SU-DHL-6 (cell line): ENCODE results near the gene SH2D5.

Experiments used
- H2AFZ ChIP-seq: fragments of 200-600 bp; sonication (generic); 2 replicates; pipeline ENCODE4 v1.6.1; 2014; ENCODE audit warnings: low read depth, mild to moderate bottlenecking, moderate library complexity, mixed read lengths, antibody characterized with exemption, low read length; ENCODE audit not compliant: severe bottlenecking
- H3F3A ChIP-seq: fragments of 200-600 bp; shearing (Covaris generic); 2 replicates; pipeline ENCODE4 v1.6.0; 2016; ENCODE audit warnings: antibody characterized with exemption, mild to moderate bottlenecking; ENCODE audit not compliant: insufficient read depth
- H3K27ac ChIP-seq: fragments of 200-600 bp; sonication (generic); 2 replicates; pipeline ENCODE4 v1.5.1; 2016; ENCODE audit warnings: low read depth, mild to moderate bottlenecking, low read length, moderate library complexity, mixed read lengths
- H3K27me3 ChIP-seq: fragments of 200-600 bp; sonication (generic), shearing (Covaris generic); 2 replicates; pipeline ENCODE4 v1.6.0; 2014; ENCODE audit warnings: mild to moderate bottlenecking, low read length
- H3K36me3 ChIP-seq: fragments of 200-600 bp; sonication (generic); 2 replicates; pipeline ENCODE4 v1.6.1; 2014; ENCODE audit warnings: mild to moderate bottlenecking, low read length, mixed read lengths
- H3K4me2 ChIP-seq: fragments of 300-600, 200-600 bp; shearing (Covaris generic), sonication (generic); 2 replicates; pipeline ENCODE4 v1.6.0; 2014; ENCODE audit warnings: low read length, low read depth, mild to moderate bottlenecking; ENCODE audit not compliant: poor library complexity, severe bottlenecking
- H3K4me3 ChIP-seq: fragments of 200-600 bp; sonication (generic); 2 replicates; pipeline ENCODE4 v1.5.1; 2014; ENCODE audit warnings: antibody characterized with exemption, low read length, mild to moderate bottlenecking, mixed read lengths; ENCODE audit not compliant: insufficient read depth, poor library complexity, severe bottlenecking
- H3K79me2 ChIP-seq: fragments of 200-600 bp; sonication (generic); 2 replicates; pipeline ENCODE4 v1.6.1; 2014; ENCODE audit warnings: mild to moderate bottlenecking, low read length, moderate library complexity; ENCODE audit not compliant: insufficient read depth
- H3K9ac ChIP-seq: fragments of 200-600 bp; sonication (generic); 2 replicates; pipeline ENCODE4 v1.7.0; 2014; ENCODE audit warnings: mild to moderate bottlenecking, low read length
- H3K9me2 ChIP-seq: fragments of 200-600 bp; sonication (generic); replicated peaks from 2 replicates; pipeline ENCODE4 v1.6.1; 2014; ENCODE audit warnings: low read length; ENCODE audit not compliant: insufficient read depth
- H3K9me3 ChIP-seq: fragments of 200-600 bp; sonication (generic); 2 replicates; pipeline ENCODE4 v1.6.1; 2014; ENCODE audit warnings: low read length, mixed read lengths; ENCODE audit not compliant: insufficient read depth
- H4K20me1 ChIP-seq: fragments of 200-600 bp; sonication (generic); 2 replicates; pipeline ENCODE4 v1.6.1; 2014; ENCODE audit warnings: low read depth, mild to moderate bottlenecking, antibody characterized with exemption, low read length, moderate library complexity, mixed read lengths
- CTCF ChIP-seq: fragments of 200-600 bp; sonication (generic); IDR thresholded peaks from one replicate; pipeline ENCODE4 v1.5.1; 2017; ENCODE audit warnings: antibody characterized with exemption, mild to moderate bottlenecking, low read length, moderate library complexity; ENCODE audit not compliant: insufficient read depth, poor library complexity, severe bottlenecking
- EZH2phosphoT487 ChIP-seq: fragments of 200-600 bp; sonication (generic), shearing (Covaris generic); conservative IDR thresholded peaks from 2 replicates; pipeline ENCODE4 v1.6.1; 2018; ENCODE audit warnings: mild to moderate bottlenecking, antibody characterized with exemption, low read length, moderate library complexity, mixed read lengths

The SH2D5 gene

GRCh38 chr1:20729155-20729931, 3.2 kb downstream of the SH2D5 start:
- Histone ChIP-seq H2AFZ (no peak overlapping the region), H3K79me2 (no peaks in the 10 kb centered on the region), H3K27me3 (no peaks in the 10 kb centered on the region), H3K36me3 (no peaks in the 10 kb centered on the region), H3K9me2 (no peaks in the 10 kb centered on the region), H3K9ac (no peak overlapping the region), H3K4me2 (no peak overlapping the region), H3K4me3 (no peak overlapping the region), H3K27ac (no peak overlapping the region), H3K9me3 (no peaks in the 10 kb centered on the region), H4K20me1 (no peaks in the 10 kb centered on the region), H3F3A (peaks cover 14% of the 10 kb centered on the region)
- TF ChIP-seq EZH2phosphoT487: no peak

- H3K9ac ChIP-seq: no peak overlapping the region
- TF ChIP-seq CTCF: no peak
- no peak for TF ChIP-seq EZH2phosphoT487
- H3F3A ChIP-seq: peaks cover 8% of the 10 kb centered on the region
- H3K4me3 ChIP-seq: no peak overlapping the region
- no peaks in the 10 kb centered on the region for H3K27me3 ChIP-seq
- no peaks in the 10 kb centered on the region for H4K20me1 ChIP-seq
- H3K4me2 ChIP-seq: no peak overlapping the region
- no peaks in the 10 kb centered on the region for H3K9me2 ChIP-seq
- H2AFZ ChIP-seq: no peak overlapping the region
- H3K36me3 ChIP-seq: no peaks in the 10 kb centered on the region
- no peaks in the 10 kb centered on the region for H3K9me3 ChIP-seq
- H3K79me2 ChIP-seq: no peaks in the 10 kb centered on the region
- no peak overlapping the region for H3K27ac ChIP-seq
These were observed 3.9 kb downstream of the SH2D5 start for GRCh38 chr1:20728371-20729154.

GRCh38 chr1:20727746-20728316, 4.7 kb downstream of the SH2D5 start:
- Histone ChIP-seq H3K27ac (no peak overlapping the region), H3K36me3 (no peaks in the 10 kb centered on the region), H4K20me1 (no peaks in the 10 kb centered on the region), H3K9ac (no peak overlapping the region), H2AFZ (no peak overlapping the region), H3K9me2 (no peaks in the 10 kb centered on the region), H3F3A (peaks cover 1% of the 10 kb centered on the region; the same call in 1 of the 2 replicates), H3K27me3 (no peaks in the 10 kb centered on the region), H3K4me3 (no peak overlapping the region), H3K4me2 (no peak overlapping the region), H3K79me2 (no peaks in the 10 kb centered on the region), H3K9me3 (no peaks in the 10 kb centered on the region)
- no peak for TF ChIP-seq CTCF
- TF ChIP-seq EZH2phosphoT487: no peak
